Activated CD4-positive, alpha-beta T cell treated with anti-CD3 and anti-CD28 coated beads for 1 hour (primary cell): ENCODE results near the gene ERBB3.

Source experiments
- DNase-seq: peaks from one replicate; pipeline ENCODE4 v3.0.0-alpha.2; 2020

ERBB3 gene

DNA sequence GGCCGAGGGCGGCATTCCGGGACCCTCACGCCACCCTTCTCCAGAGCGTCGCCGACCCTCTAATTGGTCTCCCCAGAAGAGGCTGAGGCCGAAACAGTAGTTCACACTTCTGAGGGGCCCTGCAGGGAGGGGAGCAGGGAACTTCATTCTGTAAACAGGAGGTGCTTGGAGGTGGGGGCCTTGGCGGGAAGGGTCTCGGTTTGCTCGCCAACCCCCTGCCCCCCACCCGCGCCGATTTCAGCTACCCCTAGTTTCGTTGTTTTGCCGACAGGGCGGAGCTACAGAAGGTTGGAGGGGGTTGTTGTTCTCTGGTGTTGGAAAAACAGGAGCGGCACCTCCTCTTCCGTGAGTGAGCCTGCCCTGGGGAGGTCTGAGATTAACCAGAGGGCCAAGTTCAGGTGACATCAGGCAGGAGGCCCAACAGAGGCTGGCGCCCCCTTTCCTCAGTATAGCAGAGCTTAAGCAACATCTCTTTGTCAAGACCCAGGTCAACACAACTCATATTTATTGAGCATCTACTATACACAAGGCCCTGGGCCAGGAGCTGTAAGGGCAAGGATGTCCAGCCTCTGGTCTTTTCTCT lies 682 bp downstream of the ERBB3 start:
- no peak for DNase-seq

DNA sequence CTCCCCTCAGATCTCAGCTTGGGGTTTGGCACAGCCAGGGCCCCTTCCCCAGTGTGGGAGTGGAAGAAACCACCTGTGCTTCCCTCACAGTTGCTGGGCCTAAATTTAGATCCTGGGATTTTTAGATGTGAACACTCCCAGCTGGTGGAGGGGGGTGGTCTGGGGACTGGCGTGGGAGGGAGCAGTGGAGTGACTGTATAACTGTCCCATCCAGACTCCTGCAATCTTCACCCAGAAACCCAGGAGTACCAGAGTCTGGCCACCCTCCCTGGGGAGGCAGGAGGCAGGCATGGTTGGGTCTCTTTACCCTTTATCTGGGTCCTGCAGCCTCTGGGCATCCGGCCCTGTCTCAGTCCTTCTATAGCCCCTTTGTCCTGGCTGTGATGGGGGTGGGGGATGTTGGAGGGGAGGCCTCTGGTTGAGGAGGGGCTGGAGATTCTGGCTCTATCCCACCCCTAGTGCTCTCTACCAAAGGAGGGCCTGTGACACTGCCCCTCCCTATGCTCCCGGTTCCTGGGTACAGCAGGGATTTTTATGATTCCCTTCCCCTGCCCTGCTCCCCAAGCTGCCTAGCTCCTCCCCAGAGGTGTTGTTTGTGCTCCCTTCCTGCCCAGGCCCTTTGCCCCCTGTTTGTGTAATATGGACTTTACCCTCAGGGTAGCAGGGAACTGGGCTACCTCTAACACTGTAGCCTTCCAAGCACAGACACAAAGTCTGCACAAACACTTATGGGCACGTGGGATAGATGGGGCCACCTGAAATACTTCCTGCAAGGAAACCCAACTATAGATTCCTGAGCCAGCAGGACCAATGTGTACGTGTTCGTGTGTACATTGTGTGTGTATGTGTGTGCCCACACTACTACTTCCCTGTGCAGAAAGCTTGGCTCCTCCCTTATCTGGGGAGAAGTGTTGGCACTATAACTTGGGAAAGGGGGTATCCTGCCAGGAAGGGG lies 1.7 kb downstream of the ERBB3 start:
- no peak for DNase-seq

DNA sequence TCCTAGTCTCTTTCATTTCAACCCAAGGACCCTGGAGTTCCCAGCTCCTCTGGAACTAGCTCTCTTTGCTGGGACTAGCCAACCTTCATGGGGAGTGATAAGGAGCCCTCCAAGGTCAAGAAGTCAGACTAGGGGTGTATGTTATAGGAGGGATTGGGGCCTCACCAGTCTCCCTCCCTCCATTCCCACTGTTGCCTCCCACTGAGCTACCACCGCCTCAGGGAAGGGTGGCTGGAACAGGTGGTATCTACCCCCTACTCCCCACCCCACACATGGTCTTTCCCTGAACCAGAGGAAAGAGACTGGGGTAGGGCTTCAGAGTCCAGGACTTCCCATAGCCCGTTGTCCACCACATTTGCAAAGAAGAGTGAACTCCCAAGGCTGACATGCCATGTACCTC lies 2.4 kb downstream of the ERBB3 start:
- no peak for DNase-seq

DNA sequence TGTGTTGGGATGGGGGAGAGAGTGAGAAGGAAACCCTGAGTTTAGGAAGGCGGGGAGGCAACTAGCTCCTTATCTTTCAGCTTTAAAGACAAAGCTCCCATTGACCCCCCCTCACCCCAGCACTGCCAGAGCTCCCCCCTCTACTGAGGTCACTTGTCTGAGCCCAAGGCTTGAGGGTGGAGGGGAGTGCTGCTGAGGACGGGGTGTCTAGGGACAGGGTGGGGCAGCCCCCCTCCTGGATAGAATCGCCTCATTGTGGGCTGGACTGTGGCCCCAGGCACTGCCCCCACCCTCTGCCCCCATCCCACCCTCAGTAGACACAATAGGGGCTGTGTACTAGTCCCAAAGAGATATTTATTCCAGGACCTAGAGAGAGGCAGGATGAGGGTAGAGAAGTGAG lies 3.0 kb downstream of the ERBB3 start:
- DNase-seq: no peak

DNA sequence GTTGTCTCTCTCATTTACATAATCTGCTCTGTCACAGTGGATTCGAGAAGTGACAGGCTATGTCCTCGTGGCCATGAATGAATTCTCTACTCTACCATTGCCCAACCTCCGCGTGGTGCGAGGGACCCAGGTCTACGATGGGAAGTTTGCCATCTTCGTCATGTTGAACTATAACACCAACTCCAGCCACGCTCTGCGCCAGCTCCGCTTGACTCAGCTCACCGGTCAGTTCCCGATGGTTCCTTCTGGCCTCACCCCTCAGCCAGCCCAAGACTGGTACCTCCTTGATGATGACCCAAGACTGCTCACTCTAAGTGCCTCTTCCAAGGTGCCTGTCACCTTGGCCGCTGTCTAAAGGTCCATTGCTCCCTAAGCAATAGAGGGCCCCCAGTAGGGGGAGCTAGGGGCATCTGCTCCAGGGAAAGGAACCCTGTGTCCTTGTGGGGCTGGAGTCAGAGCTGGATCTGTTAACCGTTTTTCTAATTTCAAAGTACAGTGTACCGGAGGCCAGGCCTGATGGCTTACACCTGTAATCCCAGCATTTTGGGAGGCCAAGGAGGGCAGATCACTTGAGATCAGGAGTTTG lies 5.1 kb downstream of the ERBB3 start:
- DNase-seq: no peak

DNA sequence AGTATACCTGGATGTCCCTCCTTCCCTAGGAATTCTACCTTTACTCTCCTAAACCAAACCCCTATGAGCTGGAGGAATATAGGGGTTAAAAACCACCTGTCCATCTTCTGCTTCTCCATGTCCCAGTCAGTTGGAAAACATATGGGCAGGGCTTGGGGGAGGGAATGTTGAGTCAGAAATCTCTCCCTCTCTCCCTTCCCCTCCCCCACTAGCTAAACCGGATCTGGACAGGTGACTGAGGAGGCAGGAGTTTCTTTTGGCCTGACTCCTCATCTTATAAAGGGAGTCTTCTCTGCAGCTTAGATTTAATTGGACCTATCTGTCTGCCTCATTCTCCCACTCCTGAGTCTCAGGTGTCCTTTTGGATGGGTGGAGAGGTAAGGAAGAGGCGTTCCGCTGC lies 6.1 kb downstream of the ERBB3 start:
- no peak for DNase-seq

DNA sequence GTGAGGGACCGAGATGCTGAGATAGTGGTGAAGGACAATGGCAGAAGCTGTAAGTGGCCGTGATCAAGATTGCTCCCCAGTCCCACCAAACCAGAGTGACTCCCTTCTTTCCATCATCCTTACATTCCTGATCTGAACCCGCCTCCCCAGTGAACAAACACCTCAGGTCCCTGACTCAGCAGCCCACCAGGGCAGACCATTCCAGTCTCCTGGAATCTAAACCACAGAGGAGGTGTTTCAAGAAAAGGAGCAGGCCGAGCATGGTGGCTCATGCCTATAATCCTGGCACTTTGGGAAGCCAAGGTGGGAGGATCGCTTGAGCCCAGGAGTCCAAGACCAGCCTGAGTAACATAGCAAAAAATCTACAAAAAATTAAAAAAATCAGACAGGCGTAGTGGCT lies 6.6 kb downstream of the ERBB3 start:
- DNase-seq: no peak

DNA sequence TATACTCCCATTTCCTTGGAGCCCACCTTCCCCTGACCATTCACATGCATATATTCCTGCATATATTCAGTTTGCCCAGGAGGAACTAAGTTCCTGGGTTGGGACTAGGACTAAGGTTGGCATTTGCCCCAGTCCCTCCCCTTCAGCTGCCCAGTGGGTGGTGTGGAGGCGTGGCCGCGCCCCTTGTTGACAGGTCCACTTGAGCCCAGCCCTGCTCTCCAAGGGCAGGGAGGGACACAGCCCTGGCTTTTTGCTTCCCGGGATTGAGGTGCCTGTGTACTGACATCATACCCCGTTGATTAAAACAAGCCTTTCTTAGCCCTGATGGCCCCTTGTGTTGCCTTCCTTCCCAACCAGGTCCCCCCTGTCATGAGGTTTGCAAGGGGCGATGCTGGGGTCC lies 7.3 kb downstream of the ERBB3 start:
- no peak for DNase-seq

DNA sequence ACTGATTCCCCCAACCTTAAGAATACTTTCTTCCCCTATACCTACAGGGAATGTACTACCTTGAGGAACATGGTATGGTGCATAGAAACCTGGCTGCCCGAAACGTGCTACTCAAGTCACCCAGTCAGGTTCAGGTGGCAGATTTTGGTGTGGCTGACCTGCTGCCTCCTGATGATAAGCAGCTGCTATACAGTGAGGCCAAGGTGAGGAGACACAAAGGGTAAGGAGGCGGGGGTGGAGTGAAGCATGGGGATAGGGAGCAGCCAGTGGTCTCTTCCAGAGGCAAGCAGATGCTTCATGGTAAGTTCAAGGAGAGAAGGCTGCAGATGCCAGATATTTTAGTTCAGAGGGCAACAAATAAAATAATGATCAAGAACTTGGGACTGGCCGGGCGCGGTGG lies 17.8 kb downstream of the ERBB3 start:
- DNase-seq: no peak

DNA sequence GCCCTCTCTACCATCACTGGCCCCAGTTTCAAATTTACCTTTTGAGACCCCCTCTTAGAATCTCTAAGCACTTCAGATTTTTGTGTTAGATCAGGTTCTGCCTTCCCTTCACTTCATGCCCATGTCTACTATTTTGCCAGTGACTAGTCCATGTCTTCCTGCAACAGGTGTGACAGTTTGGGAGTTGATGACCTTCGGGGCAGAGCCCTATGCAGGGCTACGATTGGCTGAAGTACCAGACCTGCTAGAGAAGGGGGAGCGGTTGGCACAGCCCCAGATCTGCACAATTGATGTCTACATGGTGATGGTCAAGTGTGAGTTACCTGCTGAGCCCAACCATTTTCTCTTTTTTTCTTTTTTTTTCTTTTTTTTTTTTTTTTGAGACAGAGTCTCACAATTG lies 18.6 kb downstream of the ERBB3 start:
- no peak for DNase-seq

DNA sequence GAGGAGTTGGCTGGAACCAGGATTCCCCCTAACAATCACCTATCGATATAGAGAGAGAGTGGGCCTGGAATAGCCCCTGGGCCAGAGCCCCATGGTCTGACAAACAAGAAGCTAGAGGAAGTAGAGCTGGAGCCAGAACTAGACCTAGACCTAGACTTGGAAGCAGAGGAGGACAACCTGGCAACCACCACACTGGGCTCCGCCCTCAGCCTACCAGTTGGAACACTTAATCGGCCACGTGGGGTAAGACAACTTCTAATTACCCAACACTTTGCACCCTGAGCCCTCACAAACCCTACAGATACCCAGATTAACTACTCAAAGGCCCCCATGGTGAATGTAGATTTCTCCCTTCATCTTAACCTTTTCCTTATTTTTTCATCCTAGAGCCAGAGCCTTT lies 19.8 kb downstream of the ERBB3 start:
- no peak for DNase-seq

DNA sequence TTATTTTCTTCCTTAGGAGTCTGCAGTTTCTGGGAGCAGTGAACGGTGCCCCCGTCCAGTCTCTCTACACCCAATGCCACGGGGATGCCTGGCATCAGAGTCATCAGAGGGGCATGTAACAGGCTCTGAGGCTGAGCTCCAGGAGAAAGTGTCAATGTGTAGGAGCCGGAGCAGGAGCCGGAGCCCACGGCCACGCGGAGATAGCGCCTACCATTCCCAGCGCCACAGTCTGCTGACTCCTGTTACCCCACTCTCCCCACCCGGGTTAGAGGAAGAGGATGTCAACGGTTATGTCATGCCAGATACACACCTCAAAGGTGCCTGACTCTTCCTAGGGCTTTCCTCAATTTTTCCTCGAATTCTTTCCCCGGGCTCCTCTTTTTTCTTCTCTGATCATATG lies 21.1 kb downstream of the ERBB3 start:
- no peak for DNase-seq

DNA sequence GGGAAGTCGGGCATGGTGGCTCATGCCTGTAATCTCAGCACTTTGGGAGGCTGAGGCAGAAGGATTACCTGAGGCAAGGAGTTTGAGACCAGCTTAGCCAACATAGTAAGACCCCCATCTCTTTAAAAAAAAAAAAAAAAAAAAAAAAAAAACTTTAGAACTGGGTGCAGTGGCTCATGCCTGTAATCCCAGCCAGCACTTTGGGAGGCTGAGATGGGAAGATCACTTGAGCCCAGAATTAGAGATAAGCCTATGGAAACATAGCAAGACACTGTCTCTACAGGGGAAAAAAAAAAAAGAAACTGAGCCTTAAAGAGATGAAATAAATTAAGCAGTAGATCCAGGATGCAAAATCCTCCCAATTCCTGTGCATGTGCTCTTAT lies 22.7 kb downstream of the ERBB3 start:
- no peak for DNase-seq

DNA sequence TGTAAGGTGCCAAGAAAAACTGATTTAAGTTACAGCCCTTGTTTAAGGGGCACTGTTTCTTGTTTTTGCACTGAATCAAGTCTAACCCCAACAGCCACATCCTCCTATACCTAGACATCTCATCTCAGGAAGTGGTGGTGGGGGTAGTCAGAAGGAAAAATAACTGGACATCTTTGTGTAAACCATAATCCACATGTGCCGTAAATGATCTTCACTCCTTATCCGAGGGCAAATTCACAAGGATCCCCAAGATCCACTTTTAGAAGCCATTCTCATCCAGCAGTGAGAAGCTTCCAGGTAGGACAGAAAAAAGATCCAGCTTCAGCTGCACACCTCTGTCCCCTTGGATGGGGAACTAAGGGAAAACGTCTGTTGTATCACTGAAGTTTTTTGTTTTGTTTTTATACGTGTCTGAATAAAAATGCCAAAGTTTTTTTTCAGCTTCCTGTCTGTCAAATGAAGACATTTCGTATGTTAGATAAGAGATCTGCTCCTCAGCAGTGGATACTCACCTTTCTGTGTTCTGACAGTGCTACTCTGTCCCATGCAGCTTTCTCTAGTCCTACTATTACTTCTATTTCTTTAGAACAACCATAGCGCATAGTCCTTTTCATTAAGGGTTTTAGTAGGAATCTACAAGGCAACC lies 23.2 kb downstream of the ERBB3 start:
- no peak for DNase-seq

DNA sequence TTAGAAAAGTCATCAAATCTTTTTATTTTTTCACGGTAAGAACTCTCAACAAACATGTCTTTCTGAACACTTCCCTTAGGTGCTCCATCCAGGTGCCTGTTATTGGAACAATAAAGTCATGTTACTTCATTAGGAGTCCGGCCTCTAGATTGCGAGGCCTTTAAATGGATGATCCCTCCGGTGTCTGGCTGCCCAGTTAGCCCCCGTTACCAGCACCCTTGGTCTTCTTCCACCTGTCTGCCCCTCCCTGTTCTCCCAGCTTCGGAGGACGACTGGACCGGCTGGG lies 23.8 kb downstream of the ERBB3 start:
- DNase-seq: no peak

DNA sequence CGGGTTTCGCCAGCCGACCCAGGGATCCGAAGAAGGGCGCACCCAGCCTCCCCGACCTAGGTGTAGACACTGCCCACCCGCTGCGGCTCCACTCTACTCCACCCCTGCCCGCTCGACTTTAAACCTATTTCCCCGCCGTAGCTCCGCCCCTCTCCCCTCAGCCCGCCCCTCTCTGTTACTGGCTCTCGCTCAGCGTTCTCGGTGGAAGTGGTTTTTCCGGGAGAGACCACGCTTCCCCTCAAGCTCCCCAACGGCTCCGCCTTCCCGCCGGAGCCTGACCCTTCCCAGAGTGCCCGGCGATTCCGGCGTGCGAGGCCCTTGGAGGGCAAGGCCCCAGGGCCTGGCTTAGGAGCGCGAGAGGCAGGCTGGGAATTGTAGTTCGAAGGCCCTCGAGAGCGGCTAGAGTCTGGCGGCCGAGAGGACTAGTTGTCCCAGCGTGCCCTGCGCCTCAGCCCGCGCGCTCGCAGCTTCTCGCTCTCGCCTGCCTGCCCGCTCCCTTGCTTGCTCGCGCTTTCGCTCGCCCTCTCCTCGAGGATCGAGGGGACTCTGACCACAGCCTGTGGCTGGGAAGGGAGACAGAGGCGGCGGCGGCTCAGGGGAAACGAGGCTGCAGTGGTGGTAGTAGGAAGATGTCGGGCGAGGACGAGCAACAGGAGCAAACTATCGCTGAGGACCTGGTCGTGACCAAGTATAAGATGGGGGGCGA lies 24.3 kb downstream of the ERBB3 start, which contains the start of gene PA2G4:
PA2G4 (plus strand) TSS at position 451 of the 706 bp plus-strand sequence; CDS start at position 630, 179 bp downstream.
- peak; percentile 94 for DNase-seq

DNA sequence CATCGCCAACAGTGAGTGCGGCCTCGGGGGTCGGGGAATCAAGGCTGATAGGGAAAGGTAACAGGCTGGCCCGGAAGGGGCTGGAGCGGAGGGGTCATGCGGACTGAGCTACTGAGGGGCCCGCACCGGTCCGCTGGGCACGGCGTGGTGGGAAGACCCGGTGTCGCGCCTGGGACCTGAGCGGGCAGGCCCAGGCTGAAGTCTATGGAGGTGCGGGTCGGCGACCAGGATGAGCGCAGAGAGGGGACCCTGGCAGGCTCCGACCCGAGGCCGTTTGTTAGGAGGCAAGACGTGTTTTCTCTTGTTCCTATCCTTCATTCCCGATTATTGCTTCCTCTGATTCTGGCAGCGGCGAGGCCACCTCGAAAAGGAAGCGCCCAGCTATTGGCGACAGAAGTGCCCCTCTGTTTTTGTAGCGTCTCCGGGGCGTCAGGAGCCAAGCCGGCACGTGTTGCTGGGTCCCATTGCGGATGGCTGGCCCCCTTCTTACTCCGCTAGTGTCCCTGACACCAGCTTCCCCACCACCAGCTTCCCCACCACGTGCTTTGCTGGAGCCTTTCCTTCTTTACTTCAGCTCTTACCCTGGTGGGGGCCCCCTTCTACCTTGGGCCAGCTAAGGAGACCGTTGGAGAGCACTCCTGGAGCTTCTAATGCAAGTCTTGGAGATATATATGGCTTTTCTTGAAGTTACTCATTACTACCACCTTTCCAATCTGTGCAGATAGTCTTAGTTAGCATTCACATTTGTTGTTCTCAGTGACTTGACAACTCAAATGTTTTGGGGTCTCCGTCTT lies 25.0 kb downstream of the ERBB3 start:
- DNase-seq: no peak

DNA sequence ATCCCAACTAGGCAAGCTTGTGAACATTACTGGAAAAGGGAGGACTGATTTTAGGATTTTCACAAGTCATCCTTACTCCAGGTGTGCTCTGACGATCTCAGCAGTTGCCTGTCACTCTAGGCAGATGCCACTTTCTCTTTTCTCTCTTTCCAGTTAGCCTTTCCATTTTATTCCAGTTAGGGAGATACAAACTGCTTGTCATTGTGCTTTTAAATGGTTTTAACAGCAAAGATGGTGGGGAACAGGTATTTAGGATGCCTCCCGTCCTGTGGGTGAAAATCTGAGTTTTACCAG lies 25.6 kb downstream of the ERBB3 start:
- DNase-seq: no peak

DNA sequence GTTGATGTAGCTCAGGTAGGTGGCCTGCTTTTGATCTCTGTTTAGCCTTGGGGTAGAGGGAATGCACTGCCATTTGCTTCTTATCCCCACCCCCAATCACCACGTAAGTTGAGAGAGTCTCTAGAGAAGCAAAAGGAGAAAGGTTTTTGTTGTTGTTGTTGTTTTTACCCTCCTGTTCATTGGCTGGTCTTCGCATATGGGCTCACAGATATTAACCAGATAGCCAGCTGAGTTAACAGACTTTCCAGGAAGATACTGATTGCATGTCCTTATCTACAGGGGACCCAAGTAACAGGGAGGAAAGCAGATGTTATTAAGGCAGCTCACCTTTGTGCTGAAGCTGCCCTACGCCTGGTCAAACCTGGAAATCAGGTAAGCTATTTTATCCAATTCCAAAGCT lies 27.3 kb downstream of the ERBB3 start:
- no peak for DNase-seq

DNA sequence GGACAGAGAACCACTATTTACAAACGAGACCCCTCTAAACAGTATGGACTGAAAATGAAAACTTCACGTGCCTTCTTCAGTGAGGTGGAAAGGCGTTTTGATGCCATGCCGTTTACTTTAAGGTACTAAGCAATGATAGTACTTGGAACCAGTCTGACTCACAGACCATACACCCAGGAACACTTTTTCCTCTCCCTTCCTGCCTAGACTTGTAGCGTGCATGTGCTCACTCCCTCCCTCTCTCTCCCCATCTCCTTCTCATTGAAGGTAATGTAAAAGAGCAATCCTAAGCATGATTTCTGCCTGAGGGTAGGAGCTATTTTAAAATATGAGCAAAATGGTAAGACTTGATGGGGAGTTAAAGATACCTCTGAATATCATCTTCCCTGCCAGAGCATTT lies 30.6 kb downstream of the ERBB3 start:
- no peak for DNase-seq

DNA sequence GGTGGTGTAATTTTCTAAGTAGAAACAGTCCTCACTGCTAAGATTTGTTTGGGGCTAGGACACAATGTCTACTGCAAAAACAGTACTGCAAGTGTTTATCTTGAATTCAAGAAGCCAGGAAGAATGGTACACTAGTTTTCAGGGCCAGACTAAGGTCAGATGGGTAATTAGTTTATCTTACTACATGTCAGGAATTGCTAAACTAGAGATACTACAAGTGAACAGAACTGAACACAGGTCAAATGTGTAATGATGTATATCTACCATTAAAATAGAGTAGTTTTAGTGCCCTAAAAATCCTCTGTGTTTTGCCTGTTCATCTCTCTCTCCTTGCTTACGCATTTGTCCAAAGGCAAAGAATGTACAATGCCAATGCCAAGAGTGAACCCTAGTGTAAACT lies 34.1 kb downstream of the ERBB3 start:
- DNase-seq: no peak

DNA sequence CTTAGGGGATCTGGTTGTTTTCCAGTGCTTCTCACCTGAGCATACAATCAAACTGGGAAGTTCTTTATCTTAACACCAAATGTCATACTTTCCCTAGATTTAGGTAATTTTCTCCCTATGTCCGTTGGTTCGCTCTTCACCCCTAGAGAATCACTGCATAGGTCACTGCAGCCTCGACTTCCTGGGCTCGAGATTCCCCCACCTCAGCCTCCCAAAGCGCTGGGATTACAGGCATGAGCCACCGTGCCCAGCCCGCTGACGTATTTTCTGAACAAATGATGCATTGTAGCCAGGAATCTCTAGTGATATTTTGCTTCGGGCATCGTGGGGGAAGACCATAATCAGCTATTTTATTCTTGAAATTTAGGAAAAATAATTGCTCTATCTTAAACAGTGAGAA lies 35.4 kb downstream of the ERBB3 start:
- DNase-seq: no peak
